Fibroblast of skin of right biceps (primary cell): ENCODE data around the gene ZBTB20.
A peak's percentile ranks its signal among the peaks of the same experiment; 100 is the strongest.

Experiments
- DNase-seq: peaks from one replicate; pipeline ENCODE4 v3.0.0-alpha.2; 2013

ZBTB20 gene

GRCh38 chr3:114508976-114509375 is 638.1 kb downstream of the ZBTB20 start:
- peak; percentile 11 for DNase-seq

- DNase-seq: no peak
These were observed 638.9 kb downstream of the ZBTB20 start for GRCh38 chr3:114508208-114508607.

GRCh38 chr3:114506591-114507300 is 640.3 kb downstream of the ZBTB20 start:
- DNase-seq: peak; percentile 73

- peak; percentile 60 for DNase-seq
These were observed 642.0 kb downstream of the ZBTB20 start for GRCh38 chr3:114504941-114505628.

GRCh38 chr3:114502204-114502603 is 644.9 kb downstream of the ZBTB20 start:
- DNase-seq: no peak

GRCh38 chr3:114499976-114500375 is 647.1 kb downstream of the ZBTB20 start:
- DNase-seq: no peak

GRCh38 chr3:114498539-114499370 is 648.3 kb downstream of the ZBTB20 start:
- DNase-seq: peak; percentile 88

- DNase-seq: no peak
These were observed 650.2 kb downstream of the ZBTB20 start for GRCh38 chr3:114496874-114497273.

- no peak for DNase-seq
These were observed 650.6 kb downstream of the ZBTB20 start for GRCh38 chr3:114496466-114496865.

GRCh38 chr3:114496021-114496434 is 651.1 kb downstream of the ZBTB20 start:
- peak; percentile 66 for DNase-seq

- DNase-seq: no peak
These were observed 652.6 kb downstream of the ZBTB20 start for GRCh38 chr3:114494498-114494897.

- DNase-seq: no peak
These were observed 656.3 kb downstream of the ZBTB20 start for GRCh38 chr3:114490829-114491228.

GRCh38 chr3:114487502-114487901 is 659.6 kb downstream of the ZBTB20 start:
- no peak for DNase-seq

GRCh38 chr3:114484919-114485318 is 662.2 kb downstream of the ZBTB20 start:
- DNase-seq: no peak

- no peak for DNase-seq
These were observed 666.0 kb downstream of the ZBTB20 start for GRCh38 chr3:114481113-114481512.

GRCh38 chr3:114480442-114480841 is 666.6 kb downstream of the ZBTB20 start:
- peak; percentile 6 for DNase-seq

GRCh38 chr3:114478801-114479200 is 668.3 kb downstream of the ZBTB20 start:
- no peak for DNase-seq

- no peak for DNase-seq
These were observed 670.6 kb downstream of the ZBTB20 start for GRCh38 chr3:114476511-114476910.

GRCh38 chr3:114471478-114471877 is 675.6 kb downstream of the ZBTB20 start:
- DNase-seq: no peak

- DNase-seq: no peak
These were observed 678.0 kb downstream of the ZBTB20 start for GRCh38 chr3:114469070-114469469.

GRCh38 chr3:114466816-114467215 is 680.3 kb downstream of the ZBTB20 start:
- DNase-seq: no peak

- no peak for DNase-seq
These were observed 680.8 kb downstream of the ZBTB20 start for GRCh38 chr3:114466251-114466650.

GRCh38 chr3:114464548-114464947 is 682.5 kb downstream of the ZBTB20 start:
- no peak for DNase-seq

GRCh38 chr3:114462750-114463149 is 684.3 kb downstream of the ZBTB20 start:
- no peak for DNase-seq
